HG02840 (cell line): ENCODE results near the gene NHEJ1.

Experiments
- ATAC-seq: cut with Tn5 transposase; IDR thresholded peaks from one replicate; pipeline ENCODE4 v1.9.1; 2021; ENCODE audit warnings: mild to moderate bottlenecking, moderate library complexity, moderate number of reproducible peaks; ENCODE audit not compliant: unreplicated experiment, low FRiP score

The NHEJ1 gene

DNA sequence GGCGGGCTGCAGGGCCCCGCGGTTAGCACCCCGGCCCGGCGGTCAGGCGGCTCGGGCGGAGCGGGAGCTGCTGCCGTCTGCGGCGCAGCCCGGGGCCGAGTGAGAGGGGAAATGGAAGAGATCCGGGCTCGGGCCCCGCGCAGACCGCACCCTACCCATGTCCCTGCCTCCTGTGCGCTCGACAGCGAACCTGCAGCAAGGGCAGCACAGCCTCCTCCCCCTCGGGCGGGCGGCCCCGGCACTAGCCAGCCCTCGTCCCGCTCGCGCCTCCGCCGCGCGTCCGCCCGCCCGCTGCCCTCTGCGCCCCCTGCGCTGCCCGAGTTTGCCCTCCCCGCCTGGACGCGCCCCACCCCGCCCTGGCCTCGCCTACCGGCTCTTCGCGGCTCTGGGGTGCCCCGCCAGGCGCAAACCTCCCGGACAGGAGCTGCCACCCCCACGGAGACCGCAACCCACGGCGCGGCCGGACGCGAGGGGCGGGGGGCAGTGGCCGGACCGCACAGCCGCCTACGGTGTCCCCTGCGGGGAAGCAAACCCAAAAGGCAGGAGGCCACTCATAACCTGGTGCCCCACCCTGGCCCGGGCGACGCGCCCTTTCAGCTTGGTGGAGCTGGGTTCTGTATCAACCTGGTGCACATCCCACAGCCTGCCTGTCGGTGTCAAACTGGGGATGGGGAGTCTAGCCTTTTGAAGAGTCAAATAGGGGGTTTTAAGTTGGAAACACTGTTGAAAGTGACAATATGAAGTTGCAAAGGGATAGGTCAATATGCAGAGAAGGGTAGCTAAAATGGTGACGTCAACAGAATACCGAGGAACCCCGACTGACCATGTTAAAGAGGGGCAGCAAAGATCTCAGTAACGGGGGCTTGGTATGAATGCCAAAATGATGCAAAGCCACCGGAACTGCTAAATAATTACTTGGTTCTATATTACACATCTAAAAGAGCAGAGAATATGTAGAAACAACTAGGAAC lies 99.5 kb downstream of the NHEJ1 start, which contains the start of gene IHH:
Gene IHH (minus strand): TSS at position 101 of the 971 bp plus-strand sequence. CDS start 454 bp downstream, outside the sequence.
- no peak for ATAC-seq

GRCh38 chr2:219059725-219060682 lies 100.6 kb downstream of the NHEJ1 start:
- no peak for ATAC-seq

DNA sequence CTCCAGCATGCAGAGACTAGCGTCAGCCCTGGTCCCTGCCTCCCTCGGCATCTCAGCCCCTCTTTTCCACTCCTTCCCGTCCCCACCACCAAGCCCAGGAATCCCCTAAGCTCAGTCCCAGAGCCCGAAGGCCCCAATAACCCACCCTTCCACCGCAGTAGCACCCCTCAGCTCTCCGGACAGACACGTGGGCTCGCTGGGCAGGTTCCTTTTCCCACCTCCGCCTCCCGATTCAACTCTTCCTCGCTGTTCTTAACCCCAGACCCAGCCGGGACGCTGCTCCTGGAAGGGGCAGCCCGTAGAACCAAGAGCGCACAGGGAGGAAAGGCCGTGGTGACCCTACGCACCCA lies 101.3 kb downstream of the NHEJ1 start:
- no peak for ATAC-seq

- ATAC-seq: no peak
Observed at GRCh38 chr2:219058541-219059374, 101.9 kb downstream of the NHEJ1 start.

- ATAC-seq: no peak
Observed at GRCh38 chr2:219057709-219058540, 102.7 kb downstream of the NHEJ1 start.

DNA sequence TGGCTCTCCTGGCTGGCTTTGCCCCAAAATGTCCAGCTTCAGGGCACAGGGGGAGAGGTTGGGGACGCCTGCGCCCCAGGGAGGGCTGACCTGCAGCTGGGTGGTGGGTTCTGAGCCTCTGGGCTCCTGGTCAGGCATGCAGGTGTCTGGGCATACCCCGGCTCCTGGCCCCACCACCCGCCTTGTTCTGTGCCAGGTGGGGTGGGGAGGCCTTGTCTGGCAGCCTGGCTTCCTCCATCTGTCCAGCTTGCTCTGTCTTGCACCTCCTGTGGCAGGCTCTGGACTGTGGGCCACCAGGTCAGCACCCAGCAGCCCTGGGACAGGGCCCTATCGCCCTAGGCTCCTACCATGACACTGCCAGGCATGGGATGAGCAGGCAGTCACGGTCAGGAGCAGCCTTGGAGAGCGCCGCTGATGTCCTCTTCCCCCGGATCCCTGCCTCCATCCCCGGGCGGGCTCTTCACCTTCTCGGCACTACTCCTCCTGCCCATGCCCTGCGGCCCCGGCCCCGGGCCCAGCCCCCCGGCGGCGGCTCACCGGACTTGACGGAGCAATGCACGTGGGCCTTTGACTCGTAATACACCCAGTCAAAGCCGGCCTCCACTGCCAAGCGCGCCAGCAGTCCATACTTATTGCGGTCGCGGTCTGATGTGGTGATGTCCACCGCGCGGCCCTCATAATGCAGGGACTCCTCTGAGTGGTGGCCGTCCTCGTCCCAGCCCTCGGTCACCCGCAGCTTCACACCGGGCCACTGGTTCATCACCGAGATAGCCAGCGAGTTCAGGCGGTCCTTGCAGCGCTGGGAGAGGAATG lies 103.5 kb downstream of the NHEJ1 start:
- no peak for ATAC-seq

DNA sequence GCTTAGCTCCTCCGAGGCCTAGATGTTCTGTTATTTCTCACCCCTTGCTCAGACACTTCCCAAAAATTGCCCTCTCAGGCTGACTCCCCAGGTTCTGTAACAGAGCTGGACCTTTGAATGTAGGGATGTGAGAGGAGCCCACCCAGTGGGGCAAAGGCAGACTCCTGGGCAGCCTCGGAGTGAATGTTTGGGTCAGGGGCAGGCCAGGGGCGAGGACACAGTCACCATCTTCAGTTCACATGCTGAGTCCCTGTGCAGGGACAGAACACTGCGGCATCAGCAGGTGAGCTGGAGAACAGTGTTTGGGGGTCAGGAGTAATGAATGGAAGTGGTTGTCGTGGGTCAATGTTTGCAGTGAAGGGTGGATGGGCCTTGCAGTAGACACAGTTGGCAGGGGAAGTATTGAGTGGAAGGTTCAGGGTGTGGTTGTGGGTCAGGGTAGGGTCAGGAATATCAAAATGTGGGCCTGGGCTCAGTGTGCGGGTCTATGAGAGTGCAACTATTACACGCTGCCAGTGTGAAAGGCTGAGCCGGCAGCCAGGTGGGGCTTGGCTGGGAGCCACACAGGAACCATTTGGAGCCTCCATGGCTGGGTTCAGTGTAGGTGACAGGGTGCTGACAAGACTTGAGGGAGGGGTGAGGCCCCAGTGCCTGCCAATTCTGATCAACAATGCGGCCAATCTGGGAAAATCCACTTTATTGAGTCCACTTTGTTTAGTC lies 104.3 kb downstream of the NHEJ1 start:
- ATAC-seq: no peak

GRCh38 chr2:219054956-219055903 lies 105.4 kb downstream of the NHEJ1 start:
- no peak for ATAC-seq

DNA sequence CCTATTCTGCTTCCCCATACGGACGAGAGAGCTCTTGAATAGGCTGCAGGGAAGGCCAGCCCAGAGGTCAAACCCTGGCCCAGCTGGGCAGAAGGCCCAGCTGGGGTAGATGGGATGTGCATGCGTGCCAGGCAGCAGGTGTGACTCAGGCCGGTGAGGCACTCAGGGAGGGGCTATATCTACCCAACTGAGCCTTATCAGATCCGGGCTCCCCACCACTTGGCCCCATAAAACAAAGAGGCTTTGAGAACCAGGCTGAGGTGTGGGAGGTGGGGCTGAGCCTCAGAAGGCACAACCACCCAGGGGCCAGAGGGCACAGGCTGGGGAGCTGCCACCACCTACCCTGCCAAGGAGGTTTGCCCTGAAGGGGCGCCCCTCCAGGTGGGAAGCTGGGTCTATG lies 111.3 kb downstream of the NHEJ1 start:
- no peak for ATAC-seq

GRCh38 chr2:219045937-219046550 lies 114.6 kb downstream of the NHEJ1 start:
- ATAC-seq: no peak

DNA sequence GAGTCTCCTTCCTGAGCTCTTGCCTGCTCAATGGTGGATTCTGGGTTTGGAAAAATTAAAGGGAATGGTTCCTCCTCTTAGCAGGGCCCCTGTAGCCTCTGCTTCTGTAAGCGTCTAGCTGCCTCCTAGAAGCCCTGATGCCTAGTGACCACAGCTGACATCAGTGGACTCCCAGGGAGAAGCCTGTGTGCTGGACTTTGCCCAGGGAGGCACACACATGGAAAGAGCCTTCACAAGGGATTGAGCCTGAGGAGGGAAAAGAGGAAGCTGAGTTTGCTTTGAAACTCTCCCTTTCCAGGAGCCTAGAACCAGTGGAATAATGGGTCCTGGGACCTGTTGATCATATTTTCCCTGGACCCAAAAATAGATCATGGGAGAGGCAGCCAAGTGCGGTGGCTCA lies 117.9 kb downstream of the NHEJ1 start:
- no peak for ATAC-seq

- no peak for ATAC-seq
Observed at GRCh38 chr2:219042157-219042556, 118.5 kb downstream of the NHEJ1 start.

- no peak for ATAC-seq
Observed at GRCh38 chr2:219041252-219041651, 119.4 kb downstream of the NHEJ1 start, which contains the start of gene CFAP65. Gene CFAP65, minus strand, starts transcription at chr2:219041516. Its CDS starts 2,468 bp downstream, at chr2:219039048.

DNA sequence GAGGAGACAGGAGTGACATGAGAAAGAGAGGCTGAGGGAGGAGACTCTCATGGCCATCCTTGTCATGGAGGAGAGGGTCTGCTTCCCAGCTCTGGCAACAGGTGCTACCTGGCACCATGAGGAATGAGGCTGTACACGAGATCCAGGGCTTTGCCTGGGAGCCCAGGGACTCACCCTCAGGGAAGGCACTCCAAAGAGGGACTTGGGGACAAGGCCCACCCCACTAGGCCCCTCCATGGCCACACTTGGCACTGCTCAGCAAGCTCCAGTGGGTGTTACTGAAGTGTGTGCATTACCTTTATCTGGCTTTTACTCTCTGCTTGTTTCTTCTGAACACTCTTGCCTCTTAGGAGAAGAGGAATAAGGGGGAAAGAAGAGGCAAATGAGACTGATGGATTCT lies 122.0 kb downstream of the NHEJ1 start:
- no peak for ATAC-seq

GRCh38 chr2:219037783-219038499 lies 122.7 kb downstream of the NHEJ1 start:
- no peak for ATAC-seq

DNA sequence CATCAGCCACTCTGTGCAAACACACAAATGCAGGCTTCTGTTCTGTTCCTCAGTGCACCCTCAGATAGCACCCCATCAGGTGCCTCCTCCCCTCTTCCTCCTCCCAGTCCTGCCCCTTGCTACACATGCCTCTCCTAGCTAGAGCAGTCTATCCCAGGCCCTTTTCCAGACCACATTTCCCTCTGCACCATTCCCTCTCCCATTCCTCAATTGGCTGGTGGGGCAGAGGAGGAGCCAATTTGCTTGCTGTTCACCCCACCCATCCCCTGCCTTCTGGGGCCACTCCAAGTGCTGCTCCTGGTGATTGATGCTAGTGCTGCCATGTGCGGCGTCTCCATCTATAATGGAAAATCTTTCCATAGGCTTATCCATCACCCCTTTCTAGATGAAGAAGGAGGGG lies 124.7 kb downstream of the NHEJ1 start:
- no peak for ATAC-seq
